ENCODE data around the gene FOCAD.

Gene FOCAD

DNA sequence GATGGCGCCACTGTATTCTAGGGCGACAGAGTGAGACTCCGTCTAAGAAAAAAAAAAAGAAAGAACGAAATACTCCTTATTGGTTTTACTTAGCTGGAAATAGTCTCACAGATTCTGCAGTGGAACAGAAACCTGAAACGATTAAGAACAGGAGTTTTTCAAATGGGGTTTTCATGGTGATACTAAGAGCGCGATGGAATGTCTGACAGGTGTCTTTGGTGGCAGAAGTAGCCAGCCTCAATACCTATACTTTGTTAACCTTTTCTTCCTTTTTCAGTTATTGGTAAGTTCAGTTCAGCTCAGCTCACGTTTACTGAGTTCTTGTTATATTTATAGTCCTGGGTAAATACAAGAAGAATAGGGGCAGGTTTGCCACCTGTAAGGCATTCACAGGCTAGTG, 123.9 kb downstream of the FOCAD start:
- no peak for DNase-seq

GRCh38 chr9:20811872-20812271, 127.8 kb downstream of the FOCAD start:
- no peak for DNase-seq

DNA sequence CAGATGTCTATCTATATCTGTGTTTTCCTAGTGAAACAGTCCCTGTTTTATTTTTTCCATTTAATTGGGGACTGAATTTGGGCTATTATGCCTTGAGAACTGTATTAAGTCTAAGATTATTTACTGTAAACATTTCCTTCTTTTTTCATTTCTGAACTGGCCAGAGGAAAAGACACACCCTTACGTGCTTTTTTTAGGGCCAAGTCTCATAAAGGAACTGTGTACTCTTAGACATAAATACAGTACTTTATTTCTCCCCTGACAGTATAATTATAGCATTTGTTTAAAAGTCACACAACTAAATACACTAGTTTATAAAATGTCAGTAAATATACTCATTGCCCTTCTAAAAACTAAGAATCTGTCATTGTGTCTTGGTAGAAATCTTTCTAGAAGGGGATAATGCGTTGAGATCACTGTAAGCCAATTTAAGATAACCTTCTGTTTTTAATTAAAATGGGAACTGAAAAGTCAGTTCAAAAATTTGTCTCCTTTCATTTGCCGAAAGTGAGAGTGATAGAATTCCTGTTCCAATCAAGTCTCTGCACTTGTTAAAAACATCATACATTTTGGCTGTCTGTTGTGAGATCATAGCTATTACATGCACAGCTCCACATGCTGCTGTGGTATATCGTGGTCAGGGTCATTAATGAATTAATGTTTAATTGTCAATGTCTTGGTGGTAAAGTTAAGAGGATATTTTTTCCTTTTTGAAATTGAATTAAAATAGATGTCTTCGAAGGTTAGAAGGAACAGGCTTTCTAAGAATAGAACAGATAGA, 132.1 kb downstream of the FOCAD start:
- no peak for DNase-seq

- no peak for DNase-seq
These were observed 139.0 kb downstream of the FOCAD start for GRCh38 chr9:20823051-20823450.

GRCh38 chr9:20831028-20831427, 147.0 kb downstream of the FOCAD start:
- DNase-seq, result no peak

- DNase-seq, result no peak
These were observed 148.7 kb downstream of the FOCAD start for GRCh38 chr9:20832775-20833174.

DNA sequence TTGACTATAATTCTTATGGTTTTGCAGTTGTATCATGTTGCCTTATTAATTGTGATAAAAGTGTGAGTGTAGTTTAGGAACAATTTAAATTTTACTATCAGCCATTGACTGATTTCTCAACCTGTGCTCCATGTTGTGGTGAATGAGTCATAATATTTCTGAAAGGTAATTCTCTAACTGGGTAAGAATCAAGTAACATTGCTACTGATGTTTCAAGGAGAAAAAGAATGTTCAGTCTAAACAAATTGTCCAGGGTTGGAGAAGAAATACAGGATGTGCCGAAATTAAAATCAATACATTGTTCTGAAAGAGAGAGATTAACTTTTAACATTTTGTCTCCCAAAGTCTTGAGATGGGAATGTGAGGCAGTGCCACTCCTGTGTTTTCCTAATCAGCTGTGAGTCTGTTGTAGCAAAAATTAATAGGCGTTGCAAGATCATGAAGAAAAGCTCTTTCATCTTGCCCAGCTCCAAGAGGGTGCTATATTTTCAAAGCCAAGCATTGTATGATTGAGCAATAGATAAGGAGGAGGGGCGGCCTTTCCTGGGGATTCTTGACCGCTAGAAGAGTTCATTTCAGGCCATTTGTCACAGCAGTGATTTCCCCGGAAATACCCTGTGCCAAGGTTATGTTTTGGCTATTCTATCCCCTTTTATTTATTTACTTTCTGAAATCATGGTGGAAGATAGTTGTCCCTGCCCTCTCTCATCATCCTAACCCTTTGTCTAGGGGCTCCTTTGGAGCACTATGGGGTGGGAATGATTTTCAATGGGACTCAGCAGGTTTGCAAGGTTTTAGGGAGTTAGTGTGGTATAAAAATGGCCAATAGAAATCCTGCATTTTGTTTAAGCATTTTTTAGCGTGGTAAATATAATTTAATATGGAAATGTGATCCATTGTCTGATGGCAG, 151.6 kb downstream of the FOCAD start:
- no peak for DNase-seq

DNA sequence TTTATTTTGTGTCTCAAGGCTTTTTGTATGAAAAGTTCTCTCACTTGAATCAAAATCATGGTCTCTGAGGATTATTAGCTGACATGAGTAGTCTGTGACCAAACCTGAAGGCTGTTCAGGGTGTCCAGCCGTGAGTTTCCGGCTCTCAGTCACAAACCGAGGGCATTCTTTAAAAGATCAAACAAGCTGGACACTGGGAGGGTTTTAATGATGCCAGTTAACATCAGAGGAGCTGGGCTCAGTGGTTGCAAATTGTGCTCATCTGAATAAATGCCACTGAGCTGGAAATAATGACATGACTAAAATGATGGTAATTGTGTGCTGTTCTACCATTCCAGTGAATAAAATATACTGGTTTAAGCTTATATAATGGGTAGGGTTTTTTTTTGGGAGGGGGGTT, 153.1 kb downstream of the FOCAD start:
- no peak for DNase-seq

DNA sequence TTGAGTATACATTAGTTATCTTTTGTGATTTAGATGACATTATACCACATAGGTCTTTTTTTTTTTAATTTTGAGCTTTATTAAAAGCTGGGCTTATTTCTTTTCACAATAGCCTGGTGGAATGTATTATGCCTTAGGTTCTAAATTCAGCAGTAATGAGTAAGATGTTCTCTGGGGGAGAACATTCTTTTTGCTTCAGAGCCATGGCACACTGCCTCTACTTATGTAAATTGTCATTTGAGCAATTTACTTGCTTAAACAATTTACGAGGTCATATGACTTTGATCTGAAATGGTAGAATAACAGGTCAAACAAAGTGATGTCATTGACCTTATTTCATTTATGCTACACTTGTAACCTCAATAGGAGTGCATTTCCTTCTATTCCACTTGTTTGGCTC, 154.2 kb downstream of the FOCAD start:
- DNase-seq, result no peak

DNA sequence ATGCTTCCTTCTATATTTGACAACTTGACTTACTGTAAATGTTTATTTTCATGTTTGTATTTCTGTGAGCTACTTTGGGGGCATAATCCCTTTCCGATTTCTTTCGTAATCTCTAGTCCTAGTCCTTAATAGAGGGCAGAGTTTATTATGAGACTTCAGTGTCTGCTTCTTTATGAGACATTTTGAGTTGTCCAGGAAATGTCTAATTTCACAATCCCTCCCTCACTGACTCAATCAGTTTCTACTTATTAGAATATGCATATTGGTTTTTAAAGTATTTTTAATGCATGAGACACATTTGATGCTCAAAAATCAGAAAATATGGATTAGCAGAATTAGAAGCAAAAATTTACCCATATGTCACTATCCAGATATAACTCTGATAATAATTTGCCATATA, 160.9 kb downstream of the FOCAD start:
- no peak for DNase-seq

GRCh38 chr9:20848490-20848889, 164.4 kb downstream of the FOCAD start:
- DNase-seq, result no peak

DNA sequence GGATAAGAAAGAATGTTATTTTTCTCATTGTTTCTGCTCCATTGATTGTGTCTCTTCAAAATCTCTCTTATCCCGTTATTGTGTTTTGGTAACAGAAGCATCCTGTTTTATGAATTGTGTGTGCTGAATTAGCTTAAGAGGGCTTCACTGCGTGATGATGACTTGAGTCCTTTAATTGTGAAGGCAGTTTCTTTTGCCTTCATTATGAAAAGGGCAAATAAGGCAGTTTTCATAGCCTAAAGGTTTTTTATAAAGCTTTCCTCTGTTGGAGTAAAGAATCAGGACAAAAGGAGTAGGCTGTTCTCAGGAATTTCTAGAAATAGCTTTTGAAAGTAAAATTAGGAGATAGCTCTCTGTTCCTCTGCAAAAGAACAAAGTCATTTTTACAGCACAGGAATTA, 169.8 kb downstream of the FOCAD start:
- no peak for DNase-seq

GRCh38 chr9:20854444-20854843, 170.4 kb downstream of the FOCAD start:
- DNase-seq, result no peak

GRCh38 chr9:20863945-20864344, 179.9 kb downstream of the FOCAD start:
- no peak for DNase-seq

- no peak for DNase-seq
These were observed 181.3 kb downstream of the FOCAD start for GRCh38 chr9:20865347-20865746.

GRCh38 chr9:20870115-20870514, 186.1 kb downstream of the FOCAD start:
- no peak for DNase-seq

- no peak for DNase-seq
These were observed 188.4 kb downstream of the FOCAD start for GRCh38 chr9:20872340-20872977.

DNA sequence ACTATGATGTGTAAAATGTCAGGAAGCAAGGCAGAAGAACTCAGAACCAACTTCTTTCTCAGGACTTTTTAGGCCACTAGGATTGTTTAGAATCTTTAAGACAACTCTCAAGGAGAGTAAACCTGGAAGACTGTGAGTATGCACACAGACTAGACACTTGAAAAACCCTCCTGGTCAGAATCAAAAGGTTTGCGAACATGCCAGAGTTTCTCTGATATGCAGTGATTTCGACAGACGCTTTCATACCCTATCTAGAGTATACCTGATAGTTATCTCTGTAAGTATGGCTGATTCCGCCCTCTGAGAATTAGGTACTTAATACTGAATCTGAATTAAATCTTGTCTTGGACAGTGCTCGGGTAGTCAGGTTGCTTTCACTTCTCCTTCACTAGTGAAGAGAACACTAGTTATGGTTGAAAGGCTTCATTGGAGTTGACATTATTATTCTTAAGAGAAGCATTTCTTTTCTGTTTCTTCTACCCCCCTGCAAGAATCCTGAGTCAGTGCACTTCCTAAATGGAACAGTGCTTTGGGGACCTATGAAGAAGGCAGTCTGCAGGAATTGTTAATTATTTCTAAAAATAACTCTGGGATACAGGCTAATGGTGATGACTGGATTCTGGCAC, 189.3 kb downstream of the FOCAD start:
- DNase-seq, result no peak

DNA sequence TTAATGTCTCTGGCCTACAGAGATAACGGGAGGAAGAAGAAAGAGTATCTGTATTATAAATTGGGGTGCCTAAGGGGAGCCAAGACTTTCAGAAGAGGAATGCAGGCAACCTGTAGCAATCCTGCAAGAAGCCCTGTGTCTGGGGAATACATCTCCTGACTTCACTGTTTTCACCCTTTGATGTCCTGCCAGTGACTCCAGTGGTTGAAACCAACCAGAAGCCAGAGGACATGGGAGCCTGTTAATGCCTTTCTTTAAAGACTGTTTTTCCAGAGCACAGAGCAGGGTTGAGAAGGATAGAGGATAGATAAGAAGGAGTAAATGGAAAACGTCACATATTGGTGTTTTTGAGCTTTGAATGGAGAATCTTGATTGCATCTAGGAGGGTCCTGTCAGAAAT, 196.2 kb downstream of the FOCAD start:
- DNase-seq, result no peak

- DNase-seq, result no peak
These were observed 196.6 kb downstream of the FOCAD start for GRCh38 chr9:20880675-20881074.

DNA sequence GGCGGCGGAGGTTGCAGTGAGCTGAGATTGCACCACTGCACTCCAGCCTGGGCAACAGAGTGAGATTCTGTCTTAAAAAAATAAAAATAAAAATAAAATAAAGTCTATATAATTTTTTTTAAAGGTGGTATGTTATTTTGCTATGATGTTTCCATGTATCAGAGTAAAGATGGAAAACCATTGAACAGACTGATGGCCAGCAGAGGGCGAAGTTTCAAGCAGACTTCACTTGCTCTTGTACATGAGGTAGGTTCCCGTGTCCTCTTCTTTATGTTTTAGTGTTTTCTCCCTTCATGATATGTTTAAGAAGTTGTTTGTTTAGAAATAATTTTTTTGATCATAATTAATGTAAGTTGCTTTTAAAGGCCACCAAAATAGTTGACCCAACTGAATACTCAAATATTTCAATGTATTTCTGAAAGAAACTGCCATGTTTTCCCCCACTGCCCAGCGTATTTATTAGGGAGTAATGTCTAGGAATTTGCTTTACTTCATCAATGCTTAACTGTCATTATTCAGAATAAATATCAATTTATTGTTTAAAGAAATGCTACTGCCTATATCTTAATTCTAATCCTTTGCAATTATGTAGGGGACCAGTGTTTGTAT, 201.0 kb downstream of the FOCAD start:
- peak; percentile 65 to 68 for DNase-seq

DNA sequence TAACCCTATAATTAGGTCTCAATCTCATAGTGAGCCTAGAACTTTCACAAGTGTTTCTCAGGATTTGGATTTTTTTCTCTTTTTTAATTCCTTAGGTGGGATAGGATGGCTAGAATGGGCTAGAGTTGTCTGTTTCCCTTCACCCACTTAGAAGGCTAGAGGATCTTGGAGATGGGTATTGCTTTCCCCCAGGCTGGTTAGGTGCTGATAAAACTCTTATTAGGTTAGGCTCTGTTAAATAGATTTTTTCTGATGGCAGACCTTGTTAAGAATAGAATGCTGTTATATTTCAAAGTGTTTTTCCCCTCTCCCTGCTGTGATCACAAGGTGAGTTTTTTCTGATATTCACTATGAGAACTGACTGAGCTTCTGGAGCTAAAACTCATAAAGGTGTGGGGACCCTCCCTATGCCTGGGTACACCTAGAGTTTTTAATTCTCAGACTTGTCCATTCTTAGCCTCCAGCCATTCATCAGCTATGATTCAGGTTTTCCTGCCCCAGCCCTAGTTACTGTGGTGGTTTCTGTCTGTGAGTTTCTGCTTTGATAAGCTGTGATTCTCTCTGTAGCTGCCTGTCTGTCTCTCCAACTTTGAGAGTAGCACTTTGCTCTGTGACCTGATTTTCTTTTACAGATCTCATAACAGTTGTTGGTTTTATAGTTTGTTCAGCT, 215.0 kb downstream of the FOCAD start:
- no peak for DNase-seq
